ENCODE data around the gene TOR4A. TPM values are rescaled to one million over a fixed set of nuclear protein-coding genes. Genes with fewer than 3 reads are reported as not detected.

Gene TOR4A
- total RNA-seq, 2 experiments from 2014 or later: 11.7 to 22.3 TPM

- peak overlapping the region; percentile 60 for H3K4me3 ChIP-seq (ENCODE audit: low read depth, low read length, poor library complexity, severe bottlenecking)
- no peaks in the 10 kb centered on the region for H3K36me3 ChIP-seq (ENCODE audit: insufficient read depth, low read length)
- TF ChIP-seq EZH2phosphoT487 (IDR thresholded peaks at IDR 0.05; ENCODE audit: borderline replicate concordance, low read depth, low read length): no peak
- TF ChIP-seq, protein P1, sequence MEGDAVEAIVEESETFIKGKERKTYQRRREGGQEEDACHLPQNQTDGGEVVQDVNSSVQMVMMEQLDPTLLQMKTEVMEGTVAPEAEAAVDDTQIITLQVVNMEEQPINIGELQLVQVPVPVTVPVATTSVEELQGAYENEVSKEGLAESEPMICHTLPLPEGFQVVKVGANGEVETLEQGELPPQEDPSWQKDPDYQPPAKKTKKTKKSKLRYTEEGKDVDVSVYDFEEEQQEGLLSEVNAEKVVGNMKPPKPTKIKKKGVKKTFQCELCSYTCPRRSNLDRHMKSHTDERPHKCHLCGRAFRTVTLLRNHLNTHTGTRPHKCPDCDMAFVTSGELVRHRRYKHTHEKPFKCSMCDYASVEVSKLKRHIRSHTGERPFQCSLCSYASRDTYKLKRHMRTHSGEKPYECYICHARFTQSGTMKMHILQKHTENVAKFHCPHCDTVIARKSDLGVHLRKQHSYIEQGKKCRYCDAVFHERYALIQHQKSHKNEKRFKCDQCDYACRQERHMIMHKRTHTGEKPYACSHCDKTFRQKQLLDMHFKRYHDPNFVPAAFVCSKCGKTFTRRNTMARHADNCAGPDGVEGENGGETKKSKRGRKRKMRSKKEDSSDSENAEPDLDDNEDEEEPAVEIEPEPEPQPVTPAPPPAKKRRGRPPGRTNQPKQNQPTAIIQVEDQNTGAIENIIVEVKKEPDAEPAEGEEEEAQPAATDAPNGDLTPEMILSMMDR (conservative IDR thresholded peaks at IDR 0.05; ENCODE audit: low read length): peak; percentile 68
- no peaks in the 10 kb centered on the region for H3K79me2 ChIP-seq (ENCODE audit: insufficient read depth, low read depth, low read length)
- H4K20me1 ChIP-seq (ENCODE audit: insufficient read depth, low read length): no peaks in the 10 kb centered on the region
- CTCF ChIA-PET (ENCODE audit: unreplicated experiment): no interaction called here
- DNase-seq (ENCODE audit: low spot score): no peak
- intact Hi-C loops (cut with micrococcal nuclease; ENCODE audit: unreplicated experiment): loop anchor here (5.0 kb wide), 1 partner anchor 145 kb away; no protein-coding TSS in a partner anchor
- H3K27ac ChIP-seq (ENCODE audit: low read depth, low read length, poor library complexity, severe bottlenecking): no peak overlapping the region
- H2AFZ ChIP-seq (ENCODE audit: low read length): peak overlapping the region; percentile 52
- H3K9me3 ChIP-seq (ENCODE audit: low read length): no peaks in the 10 kb centered on the region
- no TSS peak for BruUV-seq (replicated peaks)
- H3K9me2 ChIP-seq (ENCODE audit: insufficient read depth, low read length): no peaks in the 10 kb centered on the region
- POLR2A ChIA-PET: interaction anchor here (1.1 kb wide), 1 partner anchor 120 kb away, joined by 3 read pairs; no protein-coding TSS in a partner anchor
- H3K4me2 ChIP-seq (ENCODE audit: low read length): peak overlapping the region; percentile 60
- H3K4me1 ChIP-seq (ENCODE audit: insufficient read depth, low read length, poor library complexity, severe bottlenecking): peaks cover 45% of the 10 kb centered on the region
Observed at GRCh38 chr9:137302449-137303150, 25.1 kb downstream of the TOR4A start.

- no peak for DNase-seq (ENCODE audit: low spot score)
- Histone ChIP-seq H3K4me1 (ENCODE audit: insufficient read depth, low read length, poor library complexity, severe bottlenecking) (peaks cover 45% of the 10 kb centered on the region), H2AFZ (ENCODE audit: low read length) (no peak overlapping the region), H3K27ac (ENCODE audit: low read depth, low read length, poor library complexity, severe bottlenecking) (no peak overlapping the region), H3K9me3 (ENCODE audit: low read length) (no peaks in the 10 kb centered on the region), H3K36me3 (ENCODE audit: insufficient read depth, low read length) (no peaks in the 10 kb centered on the region), H3K4me2 (ENCODE audit: low read length) (no peak overlapping the region; the same call in 1 of the 2 replicates), H3K9me2 (ENCODE audit: insufficient read depth, low read length) (no peaks in the 10 kb centered on the region), H4K20me1 (ENCODE audit: insufficient read depth, low read length) (no peaks in the 10 kb centered on the region), H3K4me3 (ENCODE audit: low read depth, low read length, poor library complexity, severe bottlenecking) (no peak overlapping the region), H3K79me2 (ENCODE audit: insufficient read depth, low read depth, low read length) (no peaks in the 10 kb centered on the region)
- BruUV-seq (replicated peaks): no TSS peak
- intact Hi-C loops (cut with micrococcal nuclease; ENCODE audit: unreplicated experiment): loop anchor here (5.0 kb wide), 1 partner anchor 144 kb away; no protein-coding TSS in a partner anchor
- TF ChIP-seq EZH2phosphoT487 (IDR thresholded peaks at IDR 0.05; ENCODE audit: borderline replicate concordance, low read depth, low read length): no peak
- TF ChIP-seq, protein P1 (conservative IDR thresholded peaks at IDR 0.05; ENCODE audit: low read length): no peak
- CTCF ChIA-PET (ENCODE audit: unreplicated experiment): interaction anchor here (0.6 kb wide), 1 partner anchor 23 kb away, joined by 4 read pairs; no protein-coding TSS in a partner anchor
- POLR2A ChIA-PET: no interaction called here
Observed at GRCh38 chr9:137303151-137303892, 25.8 kb downstream of the TOR4A start.
